Daoy (cell line): ENCODE measurements around the gene GMNC. TPM values are rescaled to one million over a fixed set of nuclear protein-coding genes. Genes with fewer than 3 reads are reported as not detected.

Source experiments
- DNase-seq: peaks from one replicate; pipeline ENCODE4 v3.0.0-alpha.2; 2015; ENCODE audit warnings: low read depth
- total RNA-seq: library from RNA; depleted of rRNA; stranded (reverse); fragments of >200 nt; shearing (Covaris generic); gene quantifications from 2 replicates; pipeline ENCODE4 v1.2.3, GENCODE V29; 2014

Gene GMNC
- total RNA-seq, 1 experiment from 2014 or later = not detected

GRCh38 chr3:190849607-190850006 lies 12.9 kb downstream of the GMNC start:
- DNase-seq = no peak

DNA sequence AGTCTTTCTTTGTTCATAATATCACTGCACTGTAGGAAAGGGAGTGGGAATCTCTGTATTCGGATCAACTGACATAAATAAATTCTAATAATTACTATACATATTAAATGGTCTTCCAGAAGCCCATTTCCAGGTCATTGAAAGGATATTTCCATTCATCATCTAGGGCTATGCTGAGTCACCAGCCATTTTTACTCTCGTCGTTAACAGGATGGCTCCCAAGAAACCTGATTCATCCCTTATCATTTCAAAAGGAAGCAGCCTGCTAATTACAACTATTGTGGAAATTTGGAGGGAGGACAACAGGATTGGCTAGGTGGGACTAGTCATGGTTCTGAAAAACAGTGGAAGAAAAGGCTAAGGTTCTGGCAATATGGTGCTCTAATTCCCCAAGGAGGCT lies 13.6 kb downstream of the GMNC start:
- peak; percentile 66 for DNase-seq

GRCh38 chr3:190847436-190847835 lies 15.1 kb downstream of the GMNC start:
- no peak for DNase-seq

DNA sequence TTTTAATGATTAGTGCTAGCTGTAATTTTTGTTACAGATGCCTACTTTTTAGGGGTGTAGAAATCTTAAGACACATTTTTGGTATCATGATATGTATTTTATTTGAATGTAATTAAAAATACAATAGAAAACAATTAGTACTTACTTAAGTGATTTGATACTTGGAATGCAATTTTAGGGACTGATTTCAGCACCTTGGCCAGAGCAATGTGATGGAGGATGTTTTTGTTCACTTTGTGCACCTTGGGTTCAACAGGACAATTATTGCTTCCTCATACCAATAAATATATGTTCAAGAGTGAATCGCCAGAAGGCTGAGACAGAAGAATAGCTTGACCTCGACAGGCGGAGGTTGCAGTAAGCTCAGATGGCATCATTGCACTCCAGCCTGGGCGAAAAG lies 22.3 kb downstream of the GMNC start:
- no peak for DNase-seq

- DNase-seq = no peak
Measured at GRCh38 chr3:190831225-190831624, 31.3 kb downstream of the GMNC start.

GRCh38 chr3:190830031-190830430 lies 32.5 kb downstream of the GMNC start:
- DNase-seq = no peak

- DNase-seq = no peak
Measured at GRCh38 chr3:190826018-190826417, 36.5 kb downstream of the GMNC start.

DNA sequence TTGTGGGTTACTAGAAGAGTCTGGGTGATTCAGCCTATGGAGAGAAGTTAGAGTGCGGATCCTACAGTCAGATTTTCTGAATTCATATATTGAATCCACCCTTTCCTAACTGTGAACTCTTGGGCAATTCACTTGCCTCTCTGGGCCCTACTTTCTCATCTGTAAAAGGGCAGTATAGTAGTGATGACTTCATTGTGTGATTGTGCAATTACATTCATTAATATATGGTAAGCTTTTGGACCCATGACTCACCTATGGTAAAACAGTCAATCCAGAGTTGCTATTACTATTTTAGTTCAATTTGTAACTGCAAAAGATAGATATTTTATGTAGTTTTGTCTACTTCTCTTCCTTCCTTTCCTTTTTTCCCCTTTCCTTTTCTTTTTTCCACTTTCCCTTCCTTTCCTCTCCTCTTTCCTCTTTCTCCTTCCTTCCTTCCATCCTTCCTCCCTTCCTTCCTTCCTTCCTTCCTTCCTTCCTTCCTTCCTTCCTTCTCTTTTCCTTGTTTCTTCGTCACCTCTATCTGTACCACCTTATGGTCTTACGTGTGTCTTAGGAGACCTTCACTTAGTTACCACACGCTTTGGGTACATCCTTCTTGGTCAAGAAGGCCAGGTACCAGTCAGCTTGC lies 37.0 kb downstream of the GMNC start:
- no peak for DNase-seq

GRCh38 chr3:190811775-190812480 lies 50.6 kb downstream of the GMNC start:
- peak; percentile 69 for DNase-seq

DNA sequence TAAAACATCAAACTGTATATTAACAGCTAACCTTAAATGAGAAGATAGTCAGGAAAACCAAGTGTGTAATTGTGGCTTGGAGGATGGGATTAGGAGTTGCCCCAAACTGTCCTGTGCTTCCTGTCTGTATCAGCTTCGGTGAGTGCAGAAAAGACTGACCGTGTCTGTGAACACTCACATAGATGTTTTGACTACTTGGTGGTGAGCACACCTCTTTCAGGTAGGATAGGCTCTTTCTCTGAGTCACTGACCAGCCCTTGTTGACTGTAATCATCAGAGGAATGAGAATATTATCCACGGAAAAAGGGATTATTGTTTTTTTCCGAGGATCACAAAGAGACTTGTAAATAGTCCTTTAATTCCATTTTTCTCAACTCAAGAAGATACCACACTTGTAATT lies 51.5 kb downstream of the GMNC start:
- DNase-seq = no peak

- no peak for DNase-seq
Measured at GRCh38 chr3:190809351-190809750, 53.1 kb downstream of the GMNC start.

- DNase-seq = peak; percentile 21
Measured at GRCh38 chr3:190807719-190808375, 54.6 kb downstream of the GMNC start.
